ENCODE measurements around the gene LMCD1. TPM values are rescaled to one million over a fixed set of nuclear protein-coding genes. Genes with fewer than 3 reads are reported as not detected.
"Not testable (repeated sequence)": the region's sequence is repeated elsewhere in the genome, so short reads cannot be mapped to it uniquely, and the experiment has no call there.

LMCD1 gene
- polyA plus RNA-seq, 3 donors from 2014 or later: 0.24 TPM; not detected in 2

DNA sequence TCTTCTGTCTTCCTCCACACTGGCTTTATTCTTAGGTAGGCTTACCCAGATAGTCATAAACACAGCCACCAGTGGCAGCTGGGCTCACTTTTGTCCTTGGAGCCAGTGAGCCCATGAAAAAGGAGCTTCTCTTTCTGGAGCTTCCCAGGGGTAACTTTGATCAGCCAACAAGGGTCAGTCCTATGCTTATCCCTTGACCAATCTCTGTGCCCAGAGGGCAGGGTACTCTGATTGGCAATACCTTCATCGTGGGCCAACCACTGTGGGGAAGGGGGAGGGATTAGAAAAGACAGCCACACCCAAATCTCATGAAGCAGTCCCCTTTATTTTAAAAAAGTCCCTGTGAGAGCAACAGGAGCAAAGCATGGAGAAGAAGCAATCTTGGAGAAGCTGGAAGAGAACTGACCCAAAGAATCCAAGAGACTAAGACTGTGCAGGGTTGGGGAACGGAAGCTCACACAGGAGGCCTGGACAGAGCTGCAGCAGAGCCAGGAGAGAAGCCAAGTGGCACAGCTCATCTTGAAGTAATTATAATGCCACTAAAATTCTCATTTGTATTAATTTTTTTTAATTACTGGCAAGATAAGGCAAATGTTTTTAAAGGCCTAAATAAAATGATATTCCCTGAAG is 72.5 kb downstream of the LMCD1 start:
- Mint-ChIP-seq H3K4me1 (peaks cover 9 to 15% of the 10 kb centered on the region in 2 donors), H3K4me3 (no peak overlapping the region), H3K9me3 (peaks cover 0 to 2% (median 0%) of the 10 kb centered on the region in 6 donors), H3K27me3 (ENCODE audit: low read depth in 3 of 3) (peaks cover 0 to 7% (median 6%) of the 10 kb centered on the region in 3 donors), H3K36me3 (peaks cover 0 to 3% (median 0%) of the 10 kb centered on the region in 3 donors), H3K27ac (no peak overlapping the region)
- DNase-seq: no peak

DNA sequence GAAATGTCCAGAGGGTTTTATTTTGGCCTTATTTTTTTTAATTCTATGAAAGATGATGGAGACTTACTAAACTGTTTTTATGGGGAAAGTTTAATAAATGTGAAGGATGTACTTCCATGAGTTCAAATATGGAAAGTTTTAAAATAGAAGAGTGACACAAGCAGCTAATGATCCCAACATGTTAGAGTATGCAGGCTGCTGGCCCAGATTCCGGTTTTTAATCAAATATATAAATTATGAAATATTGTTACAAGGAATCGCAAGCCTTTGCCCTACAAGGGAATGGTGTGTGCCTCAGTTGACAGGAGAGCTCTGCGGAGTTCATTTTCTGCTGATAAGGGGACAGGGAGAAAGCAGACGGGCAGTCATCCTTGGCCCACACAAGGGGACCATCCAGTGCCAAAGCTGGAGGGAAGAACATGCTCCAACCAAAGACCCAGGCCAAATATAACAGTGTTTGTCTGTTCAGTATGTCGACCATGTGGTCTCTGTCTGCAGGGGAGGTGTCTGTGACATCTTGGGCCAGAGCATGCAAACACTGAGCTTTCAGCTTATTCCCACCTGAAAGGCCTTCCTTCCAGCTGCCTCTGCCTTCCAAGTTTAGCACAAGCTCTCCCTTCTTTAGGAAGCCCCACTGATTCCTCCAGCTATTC is 73.2 kb downstream of the LMCD1 start:
- H3K27ac Mint-ChIP-seq: no peak overlapping the region
- peaks cover 0 to 7% (median 4%) of the 10 kb centered on the region in 3 donors for H3K27me3 Mint-ChIP-seq (ENCODE audit: low read depth in 3 of 3)
- peaks cover 0 to 2% (median 0%) of the 10 kb centered on the region in 6 donors for H3K9me3 Mint-ChIP-seq
- peaks cover 9 to 15% of the 10 kb centered on the region in 2 donors for H3K4me1 Mint-ChIP-seq
- H3K36me3 Mint-ChIP-seq: peaks cover 0 to 3% (median 0%) of the 10 kb centered on the region in 3 donors
- no peak overlapping the region for H3K4me3 Mint-ChIP-seq
- no peak for DNase-seq

DNA sequence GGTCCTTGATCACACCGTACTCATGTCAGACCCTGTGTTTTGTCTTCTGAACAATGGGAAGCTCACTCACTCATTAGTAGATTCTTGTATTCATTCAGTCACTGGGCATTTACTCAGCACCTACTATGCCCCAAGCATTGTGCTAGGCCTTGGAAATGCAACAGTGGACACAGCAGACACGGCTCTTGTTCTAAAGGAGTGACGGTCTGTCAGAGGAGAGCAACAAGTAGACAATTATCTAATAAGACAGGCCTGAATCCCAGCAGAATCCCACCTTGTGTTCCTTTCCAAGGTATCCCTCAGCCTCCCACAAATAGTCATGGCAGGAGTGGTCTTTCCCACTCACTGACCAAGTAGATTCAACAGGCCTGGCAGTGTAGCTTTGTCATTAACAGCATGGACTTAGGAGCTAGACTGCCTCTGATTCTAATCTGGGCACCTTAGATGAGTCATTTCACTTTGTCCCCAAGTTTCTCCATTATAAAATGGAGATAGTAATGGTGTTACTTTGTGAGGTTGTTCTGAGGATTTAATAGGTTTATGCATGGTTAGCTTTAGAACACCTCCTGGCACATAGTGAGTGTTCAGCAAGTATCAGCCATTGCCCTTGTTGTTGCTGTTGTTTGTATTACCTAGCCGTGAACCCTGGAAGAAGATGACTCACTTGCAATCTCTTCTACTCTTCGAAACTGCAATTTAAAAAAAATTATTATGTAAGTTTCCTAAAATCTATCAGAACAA is 73.9 kb downstream of the LMCD1 start:
- Mint-ChIP-seq H3K4me3 (no peak overlapping the region), H3K36me3 (peaks cover 0 to under 1% (median 0%) of the 10 kb centered on the region in 3 donors), H3K27ac (no peak overlapping the region), H3K9me3 (peaks cover 0 to 2% (median 0%) of the 10 kb centered on the region in 6 donors), H3K27me3 (ENCODE audit: low read depth in 3 of 3) (peaks cover 2 to 7% (median 2%) of the 10 kb centered on the region in 3 donors), H3K4me1 (peaks cover 7 to 14% of the 10 kb centered on the region in 2 donors)
- no peak for DNase-seq

DNA sequence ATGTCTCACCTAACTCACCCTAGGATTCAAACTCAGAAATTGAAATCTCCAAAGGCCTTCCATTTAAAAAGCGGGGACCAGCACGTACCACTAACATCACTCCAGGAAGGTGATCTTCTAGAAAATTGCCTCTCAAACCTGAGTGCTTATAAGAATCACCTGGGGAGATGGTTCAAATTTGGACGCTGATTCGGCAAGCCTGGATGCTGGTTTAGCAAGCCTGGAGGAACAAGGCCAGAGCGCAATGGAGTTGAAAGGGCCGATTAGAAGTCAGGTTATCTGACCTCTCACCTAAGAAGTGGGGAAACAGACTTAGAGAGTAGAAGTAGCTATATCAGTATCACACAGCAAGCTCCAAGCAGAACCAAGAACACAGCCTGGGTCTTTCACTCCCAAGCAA is 74.8 kb downstream of the LMCD1 start:
- Mint-ChIP-seq H3K27ac (no peak overlapping the region), H3K4me1 (peaks cover 2 to 5% of the 10 kb centered on the region in 2 donors), H3K9me3 (peaks cover 0 to 2% (median 0%) of the 10 kb centered on the region in 6 donors), H3K27me3 (ENCODE audit: low read depth in 3 of 3) (peaks cover 2% of the 10 kb centered on the region in 3 donors), H3K4me3 (no peak overlapping the region), H3K36me3 (no peaks in the 10 kb centered on the region)
- DNase-seq: no peak

DNA sequence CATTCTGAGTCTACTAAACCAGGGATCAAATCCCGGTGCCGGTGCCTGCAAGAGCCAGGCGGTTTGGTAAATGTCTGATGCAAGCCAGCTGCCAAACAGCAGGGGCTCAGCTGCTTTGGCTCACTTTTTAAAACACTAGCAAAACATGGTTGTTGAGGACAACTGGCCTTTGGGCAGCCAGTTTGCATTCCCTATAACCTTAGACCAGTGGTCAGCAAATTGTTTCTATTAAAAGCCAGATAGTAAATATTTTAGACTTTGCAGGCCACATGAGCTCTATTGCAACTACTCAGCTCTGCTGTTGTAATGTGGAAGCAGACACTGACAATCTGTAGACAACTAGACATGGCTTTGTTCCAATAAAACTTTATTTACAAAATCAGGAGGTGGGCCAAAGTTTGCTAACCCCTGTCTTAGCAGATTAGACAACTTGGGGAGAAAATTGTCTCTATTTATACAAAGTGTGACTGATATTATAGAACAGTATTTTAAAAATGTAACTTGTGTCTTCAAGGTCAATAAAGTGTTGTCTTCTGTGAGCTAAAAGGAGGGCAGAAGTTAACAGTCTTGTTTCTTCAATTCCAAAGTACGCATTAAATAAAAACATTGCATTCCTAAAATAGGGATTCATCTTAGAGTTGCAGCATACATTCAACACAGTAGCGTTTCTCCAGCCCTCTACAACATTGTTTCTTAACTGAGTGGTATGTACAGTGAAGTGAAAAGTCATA is 75.4 kb downstream of the LMCD1 start:
- Mint-ChIP-seq H3K36me3 (no peaks in the 10 kb centered on the region), H3K9me3 (peaks cover 0 to 2% (median 0%) of the 10 kb centered on the region in 6 donors), H3K27ac (no peak overlapping the region), H3K4me3 (no peak overlapping the region), H3K4me1 (no peaks in the 10 kb centered on the region), H3K27me3 (ENCODE audit: low read depth in 3 of 3) (peaks cover 2% of the 10 kb centered on the region in 3 donors)
- DNase-seq: no peak

DNA sequence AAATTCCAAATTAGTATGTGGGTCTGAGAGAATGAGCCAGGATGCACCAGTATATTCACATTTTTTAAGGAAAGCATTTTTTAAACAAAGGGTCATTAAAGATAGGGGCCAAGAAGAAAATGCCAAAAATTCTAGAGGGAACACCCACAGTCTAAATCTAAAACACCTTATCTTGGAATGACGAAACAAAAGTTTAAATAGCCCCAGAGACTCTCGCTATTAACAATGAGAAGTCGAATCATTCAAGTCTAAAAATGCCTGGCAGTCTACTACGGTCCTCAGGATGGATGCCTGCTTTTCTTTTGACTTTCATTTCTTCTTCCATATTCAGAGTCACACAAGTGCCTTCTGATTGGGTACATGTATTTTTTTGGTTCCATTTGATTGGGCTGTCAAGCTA is 76.7 kb downstream of the LMCD1 start:
- H3K4me1 Mint-ChIP-seq: no peaks in the 10 kb centered on the region
- H3K27me3 Mint-ChIP-seq (ENCODE audit: low read depth in 3 of 3): peaks cover 2 to 3% (median 2%) of the 10 kb centered on the region in 3 donors
- H3K36me3 Mint-ChIP-seq: no peaks in the 10 kb centered on the region
- peaks cover 0 to 2% (median 0%) of the 10 kb centered on the region in 6 donors for H3K9me3 Mint-ChIP-seq
- DNase-seq: no peak
- H3K4me3 Mint-ChIP-seq: no peak overlapping the region
- no peak overlapping the region for H3K27ac Mint-ChIP-seq

DNA sequence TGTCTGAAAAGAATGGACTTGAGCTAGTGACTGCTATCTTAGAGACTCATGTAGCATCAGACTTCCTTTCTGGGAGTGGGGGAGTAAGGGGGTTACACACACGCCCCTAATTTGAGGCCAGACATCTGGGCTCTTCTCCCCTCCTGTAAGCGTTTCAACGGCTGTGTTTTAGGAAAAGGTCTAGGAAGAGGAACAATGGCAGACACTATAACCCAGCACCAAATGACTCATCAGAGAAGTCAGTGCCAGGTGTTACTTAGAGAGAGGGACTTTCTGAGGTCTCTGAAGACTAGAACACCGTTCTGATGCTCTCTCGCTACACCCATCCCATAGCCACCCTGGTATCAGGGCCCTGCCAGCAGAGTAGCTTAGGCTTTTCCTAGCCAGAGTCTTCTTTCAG is 77.5 kb downstream of the LMCD1 start:
- Mint-ChIP-seq H3K36me3 (no peaks in the 10 kb centered on the region), H3K4me3 (no peak overlapping the region), H3K9me3 (peaks cover 0 to 2% (median 0%) of the 10 kb centered on the region in 6 donors), H3K27me3 (ENCODE audit: low read depth in 3 of 3) (peaks cover 0 to 6% (median 2%) of the 10 kb centered on the region in 3 donors), H3K27ac (no peak overlapping the region), H3K4me1 (no peaks in the 10 kb centered on the region)
- DNase-seq: no peak

DNA sequence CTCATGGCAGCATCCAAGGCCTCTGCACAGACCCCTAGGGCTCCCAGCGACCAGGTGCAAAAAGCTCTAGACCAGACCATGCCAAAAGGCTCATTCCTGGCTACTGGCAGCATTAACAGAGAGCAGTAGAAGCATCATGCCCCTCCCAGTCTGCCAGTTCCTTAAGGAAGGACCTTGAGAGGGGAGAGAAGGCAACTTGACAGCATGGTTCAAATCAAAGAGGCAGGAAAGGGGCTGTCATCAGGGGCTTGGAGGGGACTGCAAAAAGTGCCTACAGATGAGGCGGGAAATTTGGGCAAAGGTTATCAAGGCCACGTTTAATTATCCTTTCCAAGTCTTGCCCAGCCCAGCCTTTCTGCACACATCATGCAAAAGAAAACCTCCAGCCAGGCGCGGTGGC is 78.3 kb downstream of the LMCD1 start:
- H3K36me3 Mint-ChIP-seq: no peaks in the 10 kb centered on the region
- peaks cover 0 to 6% (median 2%) of the 10 kb centered on the region in 3 donors for H3K27me3 Mint-ChIP-seq (ENCODE audit: low read depth in 3 of 3)
- no peak overlapping the region for H3K27ac Mint-ChIP-seq
- no peaks in the 10 kb centered on the region for H3K4me1 Mint-ChIP-seq
- peaks cover 0 to 5% (median 0%) of the 10 kb centered on the region in 6 donors for H3K9me3 Mint-ChIP-seq
- no peak for DNase-seq
- no peak overlapping the region for H3K4me3 Mint-ChIP-seq

DNA sequence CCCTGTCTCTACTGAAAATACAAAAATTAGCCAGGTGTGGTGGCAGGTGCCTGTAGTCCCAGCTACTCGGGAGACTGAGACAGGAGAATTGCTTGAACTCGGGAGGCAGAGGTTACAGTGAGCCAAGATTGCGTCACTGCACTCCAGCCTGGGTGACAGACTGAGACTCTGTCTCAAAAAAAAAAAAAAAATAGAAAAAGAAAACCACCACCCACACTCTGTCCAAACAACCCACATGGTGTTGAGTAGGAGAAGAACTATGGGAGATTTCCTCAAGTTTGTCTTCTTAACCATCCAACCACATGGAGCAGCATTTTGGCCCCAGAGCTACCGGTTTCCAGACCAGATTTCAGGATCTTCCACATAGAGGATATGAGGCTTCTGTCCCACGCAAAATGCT is 78.8 kb downstream of the LMCD1 start:
- not testable (repeated sequence) for H3K27ac Mint-ChIP-seq; H3K36me3 Mint-ChIP-seq; H3K9me3 Mint-ChIP-seq; H3K27me3 Mint-ChIP-seq (ENCODE audit: low read depth in 3 of 3); DNase-seq; H3K4me3 Mint-ChIP-seq; H3K4me1 Mint-ChIP-seq

DNA sequence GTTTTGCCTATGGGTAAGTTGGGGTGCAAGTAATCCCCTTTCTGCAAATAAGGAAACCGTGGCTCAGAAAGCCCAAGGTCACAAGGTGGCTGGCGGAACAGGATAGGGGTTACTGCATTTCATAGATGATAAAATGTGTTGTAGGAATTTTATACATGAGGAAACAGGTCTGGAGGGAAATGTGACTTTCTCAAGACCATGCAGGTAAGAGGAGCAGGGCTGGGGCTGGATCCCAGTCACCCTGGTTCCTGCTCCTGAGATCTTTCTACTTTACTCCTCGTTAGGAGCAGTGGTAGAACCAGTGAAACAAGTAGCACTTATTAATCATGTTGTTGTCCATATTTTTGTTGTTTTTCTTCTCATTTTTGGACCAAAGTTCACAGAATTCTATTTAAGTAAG is 79.8 kb downstream of the LMCD1 start:
- no peak for DNase-seq
- H3K4me1 Mint-ChIP-seq: no peaks in the 10 kb centered on the region
- H3K4me3 Mint-ChIP-seq: no peak overlapping the region
- no peaks in the 10 kb centered on the region for H3K36me3 Mint-ChIP-seq
- peaks cover 0 to 4% (median 2%) of the 10 kb centered on the region in 3 donors for H3K27me3 Mint-ChIP-seq (ENCODE audit: low read depth in 3 of 3)
- H3K27ac Mint-ChIP-seq: no peak overlapping the region
- H3K9me3 Mint-ChIP-seq: peaks cover 0 to 2% (median 0%) of the 10 kb centered on the region in 6 donors

DNA sequence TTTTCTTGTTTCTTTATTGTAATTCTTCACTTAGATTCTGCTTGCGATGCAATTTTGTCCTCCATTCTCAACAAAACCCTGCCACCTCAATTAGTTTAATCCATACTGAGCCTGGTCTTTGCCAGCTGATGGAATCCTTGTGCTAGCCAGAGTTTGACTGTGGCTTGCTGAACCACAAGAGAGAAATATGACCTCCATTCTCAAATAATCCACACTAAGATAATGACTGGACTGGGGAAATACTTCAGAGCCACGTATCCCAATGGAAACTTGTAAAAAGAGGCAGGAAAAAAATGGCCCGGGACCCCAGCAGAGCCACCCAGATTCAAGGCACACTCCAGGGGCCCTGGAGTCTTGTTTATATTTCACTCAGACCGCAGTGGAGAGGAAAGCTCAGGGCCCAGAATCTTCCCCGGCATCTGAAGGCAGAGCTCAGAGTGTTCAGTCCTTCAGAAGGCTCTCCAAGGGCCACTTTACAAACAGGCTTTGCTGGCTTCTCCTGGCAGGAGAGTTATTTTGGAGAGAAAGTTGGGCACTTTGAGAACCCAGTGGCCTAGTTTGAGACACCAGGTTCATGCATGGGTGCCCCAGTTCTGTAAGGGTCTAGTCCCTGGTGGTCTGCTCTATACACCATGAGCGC is 80.3 kb downstream of the LMCD1 start:
- no peak overlapping the region for H3K27ac Mint-ChIP-seq
- H3K9me3 Mint-ChIP-seq: peaks cover 0 to 2% (median 0%) of the 10 kb centered on the region in 6 donors
- H3K4me1 Mint-ChIP-seq: no peaks in the 10 kb centered on the region
- peaks cover 0 to 4% (median 2%) of the 10 kb centered on the region in 3 donors for H3K27me3 Mint-ChIP-seq (ENCODE audit: low read depth in 3 of 3)
- DNase-seq: no peak
- no peaks in the 10 kb centered on the region for H3K36me3 Mint-ChIP-seq
- no peak overlapping the region for H3K4me3 Mint-ChIP-seq

DNA sequence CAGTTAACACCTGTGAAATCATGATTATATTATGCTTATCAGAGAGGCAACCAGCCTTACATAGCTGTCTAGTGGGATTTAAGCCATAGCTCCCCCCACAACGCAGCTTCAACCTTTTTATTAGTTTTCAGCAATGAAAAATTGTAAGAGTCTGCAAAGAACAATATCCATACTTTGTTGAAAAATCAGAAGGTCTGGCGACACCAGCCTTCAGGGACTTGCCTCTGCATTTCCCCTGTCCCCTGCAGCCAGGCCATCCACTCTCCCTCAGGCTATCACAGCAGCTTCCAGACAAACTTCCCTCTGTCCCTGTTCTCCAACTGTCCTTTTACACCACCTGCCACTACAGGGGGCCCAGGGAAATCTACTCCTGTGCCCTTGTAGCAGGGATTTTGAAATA is 83.0 kb downstream of the LMCD1 start:
- no peak for DNase-seq
- H3K9me3 Mint-ChIP-seq: peaks cover 0 to 2% (median 0%) of the 10 kb centered on the region in 6 donors
- H3K4me3 Mint-ChIP-seq: no peak overlapping the region
- no peaks in the 10 kb centered on the region for H3K4me1 Mint-ChIP-seq
- peaks cover 0 to 6% (median 2%) of the 10 kb centered on the region in 3 donors for H3K27me3 Mint-ChIP-seq (ENCODE audit: low read depth in 3 of 3)
- H3K27ac Mint-ChIP-seq: no peak overlapping the region
- H3K36me3 Mint-ChIP-seq: no peaks in the 10 kb centered on the region

DNA sequence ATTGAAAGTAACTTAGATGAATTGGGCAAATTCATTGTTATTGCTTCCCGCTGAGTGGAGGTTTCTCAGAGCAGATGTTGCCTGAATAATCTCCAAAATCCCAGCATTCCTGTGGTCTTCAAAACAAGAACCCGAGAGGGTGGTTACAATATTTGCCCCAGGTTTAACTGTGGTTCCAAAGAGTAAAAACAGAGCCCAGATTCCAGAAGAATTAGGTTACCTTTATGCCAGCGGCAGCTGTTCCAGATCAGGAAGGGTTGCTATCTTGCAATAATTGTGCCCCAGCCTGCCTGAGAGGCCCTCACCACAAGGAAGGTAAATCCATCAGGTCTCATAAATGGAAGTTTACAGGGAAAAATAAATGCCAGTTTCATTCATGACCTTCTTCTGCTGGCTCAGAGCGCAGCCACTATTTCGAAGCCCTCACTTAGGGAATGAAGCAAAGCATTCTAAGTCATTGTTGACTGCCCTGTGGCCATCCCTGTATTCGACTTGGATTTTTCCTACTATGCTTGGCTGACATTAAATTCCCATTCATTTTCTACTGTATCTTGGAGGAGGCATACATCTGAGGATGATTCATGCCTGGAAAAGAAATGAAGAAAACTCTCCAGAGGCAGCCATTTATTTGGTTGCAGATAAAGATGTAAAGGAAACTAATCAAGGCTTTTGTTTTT is 88.4 kb downstream of the LMCD1 start:
- Mint-ChIP-seq H3K27me3 (ENCODE audit: low read depth in 3 of 3) (peaks cover 0 to 3% (median 2%) of the 10 kb centered on the region in 3 donors), H3K4me1 (no peaks in the 10 kb centered on the region), H3K9me3 (no peaks in the 10 kb centered on the region), H3K36me3 (no peaks in the 10 kb centered on the region), H3K27ac (no peak overlapping the region), H3K4me3 (no peak overlapping the region)
- DNase-seq: no peak

Measured in immature natural killer cell (primary cell).